Caco-2 (cell line): ENCODE measurements around the gene RRP1. TPM values are rescaled to one million over a fixed set of nuclear protein-coding genes. Genes with fewer than 3 reads are reported as not detected.

Experiments used
- BruUV-seq: library from RNA; stranded (reverse); fragments of 400-500 nt; replicated peaks from 2 replicates; lab custom pipeline; 2021; lab: Mats Ljungman, UMichigan
- CTCF ChIA-PET: fragments of 300-600 bp; sonication (Branson Sonifier 250); formaldehyde crosslinking; loops from one replicate; lab custom pipeline; 2022; ENCODE audit warnings: antibody characterized with exemption; lab: Charles Lee
- POLR2A ChIA-PET: fragments of 300-600 bp; sonication (Branson Sonifier 250); formaldehyde crosslinking; loops from one replicate; lab custom pipeline; 2022; ENCODE audit warnings: antibody characterized with exemption; lab: Charles Lee
- DNase-seq, 2 experiments: peaks; one replicate each; pipeline versions ENCODE4 v3.0.0 to v3.0.0-alpha.2; 2020 to 2022
- H3K27me3 ChIP-seq: replicated peaks from 2 replicates; pipeline ENCODE4 v1.6.0; 2011; ENCODE audit warnings: low read length; ENCODE audit not compliant: control insufficient read depth, insufficient read depth
- H3K36me3 ChIP-seq: 2 replicates; pipeline ENCODE4 v1.5.1; 2011; ENCODE audit warnings: low read length; ENCODE audit not compliant: control insufficient read depth, insufficient read depth
- H3K4me1 ChIP-seq: fragments of 250-450 bp; sonication (Bioruptor Pico); 2 replicates; pipeline ENCODE4 v1.5.1; 2020; ENCODE audit warnings: mild to moderate bottlenecking
- H3K4me3 ChIP-seq: 2 replicates; pipeline ENCODE4 v1.5.1; 2011; ENCODE audit warnings: low read depth, mild to moderate bottlenecking, control low read depth, low read length
- H3K9me3 ChIP-seq: fragments of 250-450 bp; sonication (Bioruptor Pico); 2 replicates; pipeline ENCODE4 v1.5.1; 2020; ENCODE audit warnings: mild to moderate bottlenecking, moderate library complexity
- H3K27ac Mint-ChIP-seq: one replicate; pipeline ENCODE4 v1.8.0; 2022; ENCODE audit warnings: mixed read lengths; ENCODE audit not compliant: unreplicated experiment
- H3K27me3 Mint-ChIP-seq: one replicate; pipeline ENCODE4 v1.8.0; 2022; ENCODE audit warnings: mixed read lengths; ENCODE audit not compliant: insufficient read depth, unreplicated experiment
- H3K36me3 Mint-ChIP-seq: one replicate; pipeline ENCODE4 v1.8.0; 2022; ENCODE audit warnings: mild to moderate bottlenecking, mixed read lengths; ENCODE audit not compliant: insufficient read depth, unreplicated experiment
- H3K4me1 Mint-ChIP-seq: one replicate; pipeline ENCODE4 v1.8.0; 2022; ENCODE audit warnings: low read depth, mixed read lengths; ENCODE audit not compliant: unreplicated experiment
- H3K4me3 Mint-ChIP-seq: one replicate; pipeline ENCODE4 v1.8.0; 2022; ENCODE audit warnings: mild to moderate bottlenecking, moderate library complexity, mixed read lengths; ENCODE audit not compliant: unreplicated experiment
- H3K9me3 Mint-ChIP-seq: one replicate; pipeline ENCODE4 v1.8.0; 2022; ENCODE audit warnings: mixed read lengths; ENCODE audit not compliant: unreplicated experiment
- CTCF ChIP-seq, 2 experiments: fragments of 200-600 bp in 1 of 2; IDR thresholded peaks; 1 replicate in 1 of 2; 2 replicates in 1 of 2; pipeline versions ENCODE4 v1.5.1 to v1.8.0; 2011 to 2022; ENCODE audit warnings: antibody characterized with exemption in 1 of 2, control low read depth in 1 of 2, inconsistent platforms in 1 of 2, low read depth in 1 of 2, low read length in 1 of 2, mild to moderate bottlenecking in 1 of 2, moderate library complexity in 1 of 2; ENCODE audit not compliant: insufficient read depth in 1 of 2, severe bottlenecking in 1 of 2, unreplicated experiment in 1 of 2
- intact Hi-C: fragments of 100-400 bp; cut with micrococcal nuclease; formaldehyde crosslinking; loops from one replicate; pipeline ENCODE4 v1.10.0; 2022; ENCODE audit not compliant: unreplicated experiment
- total RNA-seq: library from RNA; stranded (reverse); gene quantifications from 2 replicates; pipeline ENCODE4 v1.2.3, GENCODE V29; 2022

Gene RRP1
- total RNA-seq, 1 experiment from 2014 or later: 52.8 TPM

GRCh38 chr21:43779660-43780059 lies 9.7 kb upstream of the RRP1 start:
- CTCF ChIA-PET: no interaction called here
- H3K4me3 Mint-ChIP-seq: no peak overlapping the region
- Histone ChIP-seq H3K9me3 (no peaks in the 10 kb centered on the region), H3K4me1 (peaks cover 17% of the 10 kb centered on the region), H3K36me3 (no peaks in the 10 kb centered on the region), H3K4me3 (no peak overlapping the region), H3K27me3 (no peaks in the 10 kb centered on the region)
- intact Hi-C loops: no loop called here
- H3K9me3 Mint-ChIP-seq: no peaks in the 10 kb centered on the region
- peaks cover 10% of the 10 kb centered on the region for H3K4me1 Mint-ChIP-seq
- BruUV-seq: no TSS peak
- TF ChIP-seq CTCF (IDR thresholded peaks at IDR 0.05; ENCODE audit: insufficient read depth in 1 of 2, low read depth in 1 of 2, low read length in 1 of 2, severe bottlenecking in 1 of 2, unreplicated experiment in 1 of 2): no peak
- POLR2A ChIA-PET: no interaction called here
- H3K36me3 Mint-ChIP-seq: peaks cover 11% of the 10 kb centered on the region
- no peak for DNase-seq
- no peak overlapping the region for H3K27ac Mint-ChIP-seq
- no peaks in the 10 kb centered on the region for H3K27me3 Mint-ChIP-seq

GRCh38 chr21:43781846-43782245 lies 7.5 kb upstream of the RRP1 start:
- H3K27me3 ChIP-seq: no peaks in the 10 kb centered on the region
- H3K4me3 ChIP-seq: no peak overlapping the region
- H3K4me1 Mint-ChIP-seq: peaks cover 10% of the 10 kb centered on the region
- no TSS peak for BruUV-seq
- ChIA-PET CTCF (no interaction called here), POLR2A (no interaction called here)
- H3K36me3 Mint-ChIP-seq: no peaks in the 10 kb centered on the region
- no peak overlapping the region for H3K4me3 Mint-ChIP-seq
- no peaks in the 10 kb centered on the region for H3K9me3 ChIP-seq
- intact Hi-C loops: no loop called here
- TF ChIP-seq CTCF (IDR thresholded peaks at IDR 0.05; ENCODE audit: insufficient read depth in 1 of 2, low read depth in 1 of 2, low read length in 1 of 2, severe bottlenecking in 1 of 2, unreplicated experiment in 1 of 2): no peak
- DNase-seq: no peak
- H3K9me3 Mint-ChIP-seq: no peaks in the 10 kb centered on the region
- no peaks in the 10 kb centered on the region for H3K36me3 ChIP-seq
- H3K27me3 Mint-ChIP-seq: no peaks in the 10 kb centered on the region
- no peak overlapping the region for H3K27ac Mint-ChIP-seq
- H3K4me1 ChIP-seq: peaks cover 17% of the 10 kb centered on the region

GRCh38 chr21:43782431-43783097 lies 6.8 kb upstream of the RRP1 start:
- Histone ChIP-seq H3K27me3 (no peaks in the 10 kb centered on the region), H3K4me3 (no peak overlapping the region), H3K4me1 (peaks cover 17% of the 10 kb centered on the region), H3K36me3 (no peaks in the 10 kb centered on the region), H3K9me3 (no peaks in the 10 kb centered on the region)
- Mint-ChIP-seq H3K9me3 (no peaks in the 10 kb centered on the region), H3K27me3 (no peaks in the 10 kb centered on the region), H3K4me1 (peaks cover 10% of the 10 kb centered on the region), H3K27ac (no peak overlapping the region), H3K36me3 (no peaks in the 10 kb centered on the region), H3K4me3 (no peak overlapping the region)
- CTCF ChIA-PET: no interaction called here
- intact Hi-C loops: no loop called here
- BruUV-seq: no TSS peak
- DNase-seq: no peak
- no peak for TF ChIP-seq CTCF (IDR thresholded peaks at IDR 0.05; ENCODE audit: insufficient read depth in 1 of 2, low read depth in 1 of 2, low read length in 1 of 2, severe bottlenecking in 1 of 2, unreplicated experiment in 1 of 2)
- POLR2A ChIA-PET: no interaction called here
